ENCODE measurements around the gene TRAPPC10.

- TF ChIP-seq EZH2phosphoT487 (IDR thresholded peaks at IDR 0.05; ENCODE audit: insufficient read depth, low read depth) (no peak), EZH2 (IDR thresholded peaks at IDR 0.05; ENCODE audit: insufficient read depth, poor library complexity, severe bottlenecking) (no peak)
These were observed 5.5 kb downstream of the TRAPPC10 start for GRCh38 chr21:44017601-44018000.

Data from GM23248 (cell line).